Activated CD8-positive, alpha-beta memory T cell treated with anti-CD3 and anti-CD28 coated beads, Interleukin-2, amount 50 U/mL, for 24 hours (primary cell): ENCODE results near the gene TCF12.

Experiments
- DNase-seq: peaks from one replicate; pipeline ENCODE4 v3.0.0-alpha.2; 2020; ENCODE audit errors: extremely low read depth

The TCF12 gene

GRCh38 chr15:57339321-57339720 is 420.9 kb downstream of the TCF12 start:
- DNase-seq, result no peak
